VCaP (cell line): ENCODE results near the gene MYO10.
"Not testable (repeated sequence)": the region's sequence is repeated elsewhere in the genome, so short reads cannot be mapped to it uniquely, and the experiment has no call there.

Experiments used
- H3K27ac ChIP-seq: fragments of 450-650 bp; 2 replicates; pipeline ENCODE4 v1.5.1; 2017
- CTCF ChIP-seq: fragments of 450-650 bp; conservative IDR thresholded peaks from 2 replicates; pipeline ENCODE4 v1.5.1; 2017; ENCODE audit warnings: mild to moderate bottlenecking, moderate library complexity

The MYO10 gene

GRCh38 chr5:16936150-16936988 lies at the start of gene MYO10:
Gene MYO10 (minus strand): TSS chr5:16936288. CDS start chr5:16935808, 480 bp downstream.
- peak within 1 kb of the TSS; percentile 86 for H3K27ac ChIP-seq
- no peak for TF ChIP-seq CTCF

- H3K27ac ChIP-seq, result not testable (repeated sequence)
Measured at GRCh38 chr5:16985304-16985703, 49.2 kb upstream of the MYO10 start.

- H3K27ac ChIP-seq, result no peak overlapping the region
- no peak for TF ChIP-seq CTCF
Measured at GRCh38 chr5:16983972-16984371, 47.9 kb upstream of the MYO10 start.

GRCh38 chr5:16983022-16983639 lies 47.0 kb upstream of the MYO10 start:
- TF ChIP-seq CTCF, result no peak
- no peak overlapping the region for H3K27ac ChIP-seq

- TF ChIP-seq CTCF, result no peak
- no peak overlapping the region for H3K27ac ChIP-seq
Measured at GRCh38 chr5:16981700-16982099, 45.6 kb upstream of the MYO10 start.

- H3K27ac ChIP-seq, result no peak overlapping the region
- no peak for TF ChIP-seq CTCF
Measured at GRCh38 chr5:16980983-16981382, 44.9 kb upstream of the MYO10 start.

GRCh38 chr5:16978296-16978695 lies 42.2 kb upstream of the MYO10 start:
- H3K27ac ChIP-seq, result no peak overlapping the region
- no peak for TF ChIP-seq CTCF

GRCh38 chr5:16976625-16977008 lies 40.5 kb upstream of the MYO10 start:
- H3K27ac ChIP-seq, result no peak overlapping the region
- TF ChIP-seq CTCF, result no peak
